ENCODE measurements around the gene CEP250.
"Not testable (repeated sequence)": the region's sequence is repeated elsewhere in the genome, so short reads cannot be mapped to it uniquely, and the experiment has no call there.

The CEP250 gene

DNA sequence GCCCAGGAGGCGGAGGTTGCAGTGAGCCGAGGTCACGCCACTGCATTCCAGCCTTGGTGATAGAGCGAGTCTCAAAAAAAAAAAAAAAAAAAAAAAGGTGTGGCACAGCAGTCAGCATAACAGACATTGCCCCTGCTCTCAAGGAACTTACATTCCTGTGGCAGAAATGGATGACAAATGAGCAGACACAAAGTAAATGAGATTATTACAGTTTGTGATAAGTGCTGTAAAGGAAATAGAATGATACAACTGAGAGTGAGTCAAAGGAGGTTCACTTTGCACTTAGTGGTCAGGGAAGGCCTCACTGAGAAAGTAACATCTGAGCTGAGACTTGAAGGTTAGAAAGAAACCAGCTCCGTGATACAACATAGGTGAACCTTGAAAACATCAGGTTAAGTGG, 36.4 kb downstream of the CEP250 start:
- DNase-seq (ENCODE audit: low read depth) = no peak

DNA sequence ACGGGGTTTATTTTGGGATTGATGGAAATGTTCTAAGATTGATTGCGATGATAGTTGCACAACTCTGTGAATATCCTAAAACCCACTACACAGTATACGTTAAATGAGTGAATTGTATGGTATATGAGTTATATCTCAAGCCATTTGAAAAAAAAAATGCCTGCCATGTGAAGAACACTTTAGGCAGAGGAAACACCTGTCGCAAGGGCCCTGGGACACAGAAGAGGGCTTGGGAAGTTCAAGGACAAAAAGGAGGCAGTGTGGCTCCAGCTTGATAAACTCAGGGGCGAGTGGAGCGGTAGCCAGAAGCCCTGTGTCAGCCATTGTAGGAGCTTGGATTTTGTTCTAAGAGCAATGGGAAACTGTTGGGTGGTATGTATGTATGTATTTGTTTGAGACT, 37.0 kb downstream of the CEP250 start:
- DNase-seq (ENCODE audit: low read depth) = no peak

DNA sequence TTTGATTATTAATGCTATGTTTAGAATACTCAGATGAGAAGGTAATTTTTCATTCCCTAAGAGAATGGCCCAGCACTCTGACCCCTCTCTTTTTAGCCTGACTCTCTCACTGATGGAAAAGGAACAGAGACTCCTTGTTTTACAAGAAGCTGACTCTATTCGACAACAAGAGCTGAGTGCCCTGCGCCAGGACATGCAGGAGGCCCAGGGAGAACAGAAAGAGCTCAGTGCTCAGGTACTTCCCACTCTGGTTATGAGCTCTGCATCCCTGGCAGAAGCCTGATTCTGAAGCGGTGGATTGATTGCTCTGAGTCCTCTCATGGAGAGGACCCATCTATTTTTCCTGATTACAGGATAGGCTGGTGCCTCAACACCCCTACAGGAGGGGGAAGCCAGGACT, 41.1 kb downstream of the CEP250 start:
- DNase-seq (ENCODE audit: low read depth) = no peak

DNA sequence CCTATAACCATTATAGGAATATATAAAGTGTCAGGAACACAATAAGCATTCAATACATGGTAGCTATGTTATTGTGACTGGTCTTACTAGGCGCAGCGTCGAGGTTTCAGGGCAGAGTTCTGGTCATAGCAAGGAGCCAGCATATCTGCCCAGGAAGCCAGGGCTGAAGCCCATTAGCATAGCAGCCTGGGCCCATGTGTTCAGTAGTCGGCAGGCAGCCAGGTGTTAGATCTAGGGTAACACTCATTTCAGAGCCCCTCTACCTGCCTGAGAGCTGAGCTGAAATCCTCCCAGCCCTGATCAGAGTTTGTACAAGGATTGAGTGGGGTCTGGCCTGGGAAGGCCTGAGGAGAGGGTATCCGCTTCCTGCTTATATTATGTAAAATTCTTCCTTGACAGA, 41.9 kb downstream of the CEP250 start:
- no peak for DNase-seq (ENCODE audit: low read depth)

DNA sequence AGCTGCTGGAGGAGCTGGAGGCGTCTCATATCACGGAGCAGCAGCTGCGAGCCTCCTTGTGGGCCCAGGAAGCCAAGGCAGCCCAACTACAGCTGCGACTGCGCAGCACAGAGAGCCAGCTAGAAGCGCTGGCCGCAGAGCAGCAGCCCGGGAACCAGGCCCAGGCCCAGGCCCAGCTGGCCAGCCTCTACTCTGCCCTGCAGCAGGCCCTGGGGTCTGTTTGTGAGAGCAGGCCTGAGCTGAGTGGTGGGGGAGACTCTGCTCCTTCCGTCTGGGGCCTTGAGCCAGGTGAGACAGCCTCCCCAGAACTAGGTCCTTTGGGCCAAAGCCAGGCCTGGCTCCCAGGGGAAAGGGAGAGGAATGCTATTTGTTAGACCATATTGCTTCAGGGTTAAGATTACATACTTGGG, 42.4 kb downstream of the CEP250 start:
- no peak for DNase-seq (ENCODE audit: low read depth)

DNA sequence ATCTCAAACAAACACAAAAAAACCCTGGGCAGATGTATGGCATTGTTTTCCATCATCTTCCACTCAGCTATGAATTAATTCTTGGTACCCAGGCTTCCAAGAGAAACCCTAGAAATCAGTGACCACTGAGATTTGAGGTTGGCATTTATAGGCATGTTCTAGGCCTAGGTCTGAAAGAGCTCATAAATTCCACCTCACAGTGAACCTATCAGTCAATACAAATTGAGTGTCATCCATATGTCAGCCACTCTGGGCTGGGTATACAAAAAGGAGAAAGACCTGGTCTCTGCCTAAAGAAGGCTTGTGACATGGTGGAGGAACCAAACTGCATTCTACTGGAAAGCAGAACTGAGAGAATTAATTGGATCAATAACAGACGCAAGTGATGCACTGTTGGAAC, 43.9 kb downstream of the CEP250 start:
- no peak for DNase-seq (ENCODE audit: low read depth)

DNA sequence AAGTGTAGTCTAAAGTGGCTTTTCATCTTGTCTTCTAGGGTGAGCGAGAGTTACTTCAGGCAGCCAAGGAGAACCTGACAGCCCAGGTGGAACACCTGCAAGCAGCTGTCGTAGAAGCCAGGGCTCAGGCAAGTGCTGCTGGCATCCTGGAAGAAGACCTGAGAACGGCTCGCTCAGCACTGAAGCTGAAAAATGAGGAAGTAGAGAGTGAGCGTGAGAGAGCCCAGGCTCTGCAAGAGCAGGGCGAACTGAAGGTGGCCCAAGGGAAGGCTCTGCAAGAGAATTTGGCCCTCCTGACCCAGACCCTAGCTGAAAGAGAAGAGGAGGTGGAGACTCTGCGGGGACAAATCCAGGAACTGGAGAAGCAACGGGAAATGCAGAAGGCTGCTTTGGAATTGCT, 47.0 kb downstream of the CEP250 start:
- no peak for DNase-seq (ENCODE audit: low read depth)

DNA sequence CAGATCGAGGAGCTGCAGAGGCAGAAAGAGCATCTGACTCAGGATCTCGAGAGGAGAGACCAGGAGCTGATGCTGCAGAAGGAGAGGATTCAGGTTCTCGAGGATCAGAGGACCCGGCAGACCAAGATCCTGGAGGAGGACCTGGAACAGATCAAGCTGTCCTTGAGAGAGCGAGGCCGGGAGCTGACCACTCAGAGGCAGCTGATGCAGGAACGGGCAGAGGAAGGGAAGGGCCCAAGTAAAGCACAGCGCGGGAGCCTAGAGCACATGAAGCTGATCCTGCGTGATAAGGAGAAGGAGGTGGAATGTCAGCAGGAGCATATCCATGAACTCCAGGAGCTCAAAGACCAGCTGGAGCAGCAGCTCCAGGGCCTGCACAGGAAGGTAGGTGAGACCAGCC, 47.9 kb downstream of the CEP250 start:
- no peak for DNase-seq (ENCODE audit: low read depth)

DNA sequence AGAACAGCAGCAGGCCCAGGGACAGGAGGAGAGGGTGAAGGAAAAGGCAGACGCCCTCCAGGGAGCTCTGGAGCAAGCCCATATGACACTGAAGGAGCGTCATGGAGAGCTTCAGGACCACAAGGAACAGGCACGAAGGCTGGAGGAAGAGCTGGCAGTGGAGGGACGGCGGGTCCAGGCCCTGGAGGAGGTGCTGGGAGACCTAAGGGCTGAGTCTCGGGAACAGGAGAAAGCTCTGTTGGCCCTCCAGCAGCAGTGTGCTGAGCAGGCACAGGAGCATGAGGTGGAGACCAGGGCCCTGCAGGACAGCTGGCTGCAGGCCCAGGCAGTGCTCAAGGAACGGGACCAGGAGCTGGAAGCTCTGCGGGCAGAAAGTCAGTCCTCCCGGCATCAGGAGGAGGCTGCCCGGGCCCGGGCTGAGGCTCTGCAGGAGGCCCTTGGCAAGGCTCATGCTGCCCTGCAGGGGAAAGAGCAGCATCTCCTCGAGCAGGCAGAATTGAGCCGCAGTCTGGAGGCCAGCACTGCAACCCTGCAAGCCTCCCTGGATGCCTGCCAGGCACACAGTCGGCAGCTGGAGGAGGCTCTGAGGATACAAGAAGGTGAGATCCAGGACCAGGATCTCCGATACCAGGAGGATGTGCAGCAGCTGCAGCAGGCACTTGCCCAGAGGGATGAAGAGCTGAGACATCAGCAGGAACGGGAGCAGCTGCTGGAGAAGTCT, 48.6 kb downstream of the CEP250 start:
- no peak for DNase-seq (ENCODE audit: low read depth)

DNA sequence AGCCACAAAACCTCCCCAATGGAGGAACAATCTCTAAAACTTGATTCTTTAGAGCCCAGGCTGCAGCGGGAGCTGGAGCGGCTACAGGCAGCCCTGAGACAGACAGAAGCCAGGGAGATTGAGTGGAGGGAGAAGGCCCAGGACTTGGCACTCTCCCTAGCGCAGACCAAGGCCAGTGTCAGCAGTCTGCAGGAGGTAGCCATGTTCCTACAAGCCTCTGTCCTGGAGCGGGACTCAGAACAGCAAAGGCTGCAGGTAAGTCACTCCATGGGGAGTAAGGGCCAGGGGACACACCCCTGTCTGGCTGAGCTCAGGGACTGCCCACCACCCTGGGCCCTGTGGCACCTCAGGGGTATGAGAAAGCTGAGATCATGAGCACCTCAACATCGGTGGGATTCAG, 49.4 kb downstream of the CEP250 start:
- DNase-seq (ENCODE audit: low read depth) = no peak

DNA sequence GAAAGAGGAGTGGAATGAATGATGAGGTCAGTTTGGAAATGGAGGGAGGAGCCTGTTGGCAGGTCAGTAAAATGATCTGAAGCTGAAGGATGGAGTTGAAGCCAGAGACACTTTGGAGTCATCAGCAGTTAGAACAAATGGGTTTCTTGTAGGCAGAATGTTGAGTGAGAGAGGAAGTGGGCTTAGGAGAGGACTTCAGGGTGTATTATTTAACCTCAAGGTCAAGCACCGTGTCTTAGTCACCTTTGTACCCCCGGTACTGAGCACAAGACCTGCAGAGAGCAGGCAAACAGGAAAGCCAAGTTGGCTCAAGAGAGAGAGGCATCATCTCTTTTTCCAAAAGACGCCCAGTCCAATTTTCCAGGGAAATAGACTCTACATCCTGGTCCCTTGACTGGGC, 50.8 kb downstream of the CEP250 start:
- DNase-seq (ENCODE audit: low read depth) = no peak

DNA sequence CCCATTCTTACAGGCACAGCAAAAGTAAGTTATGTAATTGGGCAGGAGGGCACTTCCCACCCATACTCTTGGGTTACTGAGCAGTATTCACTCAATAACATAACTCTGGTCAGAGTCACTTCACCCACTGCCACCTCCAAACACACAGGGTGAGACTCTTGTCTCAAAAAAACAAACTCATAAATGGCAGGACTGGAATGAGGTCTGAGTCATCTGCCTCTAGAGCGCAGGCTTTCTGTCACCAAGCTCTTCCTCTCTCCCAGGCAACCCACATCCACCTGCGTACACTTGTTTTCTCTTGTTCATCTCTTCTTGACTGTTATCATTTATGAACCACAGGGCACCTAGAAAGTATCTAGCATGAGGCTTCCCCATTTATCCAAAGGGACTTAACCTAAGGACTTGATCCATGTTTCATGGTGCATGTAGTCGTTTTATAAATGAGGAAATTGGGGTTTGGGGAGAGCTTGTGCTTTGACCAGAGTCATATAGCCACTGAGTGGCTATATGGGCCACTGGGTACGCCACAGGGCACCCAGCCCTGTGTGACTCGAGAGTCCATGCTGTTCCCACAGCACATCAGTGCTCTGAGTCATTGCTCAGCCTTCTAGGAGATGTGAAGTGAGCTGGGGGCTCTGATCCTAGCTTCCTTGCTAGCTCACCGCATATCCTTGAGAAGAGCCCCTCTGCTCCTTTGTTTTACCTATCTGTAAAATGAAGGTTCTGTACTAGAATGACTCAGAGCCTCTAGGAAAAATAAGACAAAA, 51.7 kb downstream of the CEP250 start:
- no peak for DNase-seq (ENCODE audit: low read depth)

DNA sequence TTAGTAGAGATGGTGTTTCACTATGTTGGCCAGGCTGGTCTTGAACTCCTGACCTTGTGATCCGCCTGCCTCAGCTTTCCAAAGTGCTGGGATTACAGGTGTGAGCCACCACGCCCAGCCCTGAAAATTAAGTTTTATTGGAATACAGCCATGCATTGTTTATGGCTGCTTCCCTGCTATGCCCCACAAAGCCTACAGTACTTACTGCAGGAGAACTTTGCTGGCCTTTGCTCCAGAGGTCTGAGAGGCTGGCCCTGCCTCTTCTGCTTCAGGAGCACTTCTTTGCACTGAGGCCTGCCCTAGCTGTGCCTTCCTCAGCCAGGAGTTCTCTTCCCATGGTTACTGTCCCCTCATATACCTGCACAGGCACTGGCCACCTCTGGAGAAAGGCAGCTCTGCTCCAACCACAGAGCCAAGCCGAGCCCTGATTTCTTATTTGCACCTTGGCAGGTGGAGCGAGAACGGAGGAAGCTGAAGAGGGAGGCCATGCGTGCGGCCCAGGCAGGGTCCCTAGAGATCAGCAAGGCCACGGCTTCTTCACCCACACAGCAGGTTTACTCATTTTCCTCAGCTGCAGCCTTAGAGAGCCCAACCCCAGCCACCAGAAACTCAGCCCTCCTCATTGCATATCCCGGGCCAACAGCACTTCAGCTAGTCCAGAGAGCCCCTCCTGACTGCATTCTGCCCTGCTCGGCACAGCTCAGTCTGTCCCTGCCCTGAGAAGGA, 53.3 kb downstream of the CEP250 start:
- DNase-seq (ENCODE audit: low read depth) = no peak

DNA sequence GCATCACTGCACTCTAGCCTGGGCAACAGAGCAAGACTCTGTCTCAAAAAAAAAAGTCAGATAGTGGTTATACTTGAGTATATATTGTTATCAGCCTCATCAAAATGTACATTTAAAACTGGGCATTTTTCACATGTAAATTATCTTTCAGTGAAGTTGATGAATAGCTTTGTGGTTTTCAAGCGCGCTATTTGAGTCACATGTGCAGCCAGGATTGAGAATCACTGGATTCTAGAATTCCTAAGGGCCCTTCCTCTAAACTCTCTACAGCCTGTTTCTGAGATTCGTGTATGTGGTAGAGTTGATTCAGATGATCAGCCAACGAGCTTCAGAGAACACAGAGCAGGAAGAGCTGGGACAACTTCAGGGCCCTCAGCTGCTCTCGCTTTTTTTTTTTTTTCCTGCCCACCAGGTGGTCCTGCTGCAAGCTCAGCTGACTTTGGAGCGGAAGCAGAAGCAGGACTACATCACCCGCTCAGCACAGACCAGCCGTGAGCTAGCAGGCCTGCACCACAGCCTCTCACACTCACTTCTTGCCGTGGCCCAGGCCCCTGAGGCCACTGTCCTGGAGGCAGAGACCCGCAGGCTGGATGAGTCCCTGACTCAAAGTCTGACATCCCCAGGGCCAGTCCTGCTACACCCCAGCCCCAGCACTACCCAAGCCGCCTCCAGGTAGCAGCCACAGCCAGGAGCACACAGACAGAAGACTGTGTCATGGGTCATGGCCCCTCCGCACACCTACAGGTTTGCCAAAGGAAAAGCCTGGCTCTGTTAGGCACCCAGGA, 55.7 kb downstream of the CEP250 start:
- DNase-seq (ENCODE audit: low read depth) = no peak

DNA sequence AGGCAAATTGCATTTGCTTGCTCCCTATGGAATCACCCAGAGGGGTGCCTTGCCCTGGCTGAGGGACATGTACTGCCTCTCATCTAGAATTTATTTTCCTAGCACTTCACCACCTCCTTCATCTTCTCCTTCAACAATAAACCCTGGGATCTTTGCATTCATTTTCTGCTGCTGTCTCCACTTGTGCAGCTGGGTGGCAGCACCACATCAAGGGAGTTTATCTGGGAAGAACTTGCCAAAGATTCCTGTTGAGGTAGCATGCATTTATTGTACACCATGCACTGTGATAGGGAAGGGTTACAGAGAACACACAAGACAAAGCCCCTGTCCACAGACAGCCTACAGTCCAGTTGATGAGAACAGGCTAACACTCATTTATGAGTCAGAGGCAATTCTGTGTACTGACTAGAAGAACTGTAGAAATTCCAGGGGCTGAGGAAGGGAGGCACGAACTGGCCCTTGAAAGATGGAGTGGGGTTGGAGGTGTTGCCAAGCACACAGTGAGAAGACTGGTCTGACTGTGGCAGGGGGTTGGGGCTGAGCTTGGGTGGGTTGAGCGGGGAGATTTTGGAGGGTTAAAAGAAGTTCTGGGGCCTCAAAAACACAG, 56.5 kb downstream of the CEP250 start:
- no peak for DNase-seq (ENCODE audit: low read depth)

DNA sequence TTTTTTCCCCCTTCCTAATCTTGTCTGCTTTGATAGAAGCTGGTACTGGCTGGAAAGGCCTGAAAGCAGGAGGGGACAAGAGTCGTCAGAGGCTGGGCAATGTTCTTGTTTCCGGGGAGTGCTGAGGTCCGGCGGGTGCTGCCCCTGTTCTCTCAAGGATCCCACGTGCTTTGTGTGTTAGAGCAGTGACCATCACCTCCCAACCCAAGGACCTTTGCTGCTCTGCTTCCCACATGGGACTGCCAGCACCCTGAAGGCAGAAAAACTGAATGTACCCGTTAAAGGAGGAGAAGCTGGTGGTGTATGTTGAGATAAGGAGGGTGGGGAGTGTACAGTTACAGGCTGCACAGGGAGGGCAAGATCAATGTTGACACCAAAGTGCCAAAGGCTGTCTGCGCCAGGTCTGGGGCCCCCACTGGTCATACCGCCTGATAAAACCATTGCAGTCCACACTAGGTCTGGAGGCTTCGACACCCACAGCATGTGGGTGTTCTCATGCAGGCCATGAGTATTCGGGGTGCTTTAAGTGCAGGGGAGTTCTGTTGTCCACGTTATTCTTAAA, 59.1 kb downstream of the CEP250 start:
- DNase-seq (ENCODE audit: low read depth) = no peak

DNA sequence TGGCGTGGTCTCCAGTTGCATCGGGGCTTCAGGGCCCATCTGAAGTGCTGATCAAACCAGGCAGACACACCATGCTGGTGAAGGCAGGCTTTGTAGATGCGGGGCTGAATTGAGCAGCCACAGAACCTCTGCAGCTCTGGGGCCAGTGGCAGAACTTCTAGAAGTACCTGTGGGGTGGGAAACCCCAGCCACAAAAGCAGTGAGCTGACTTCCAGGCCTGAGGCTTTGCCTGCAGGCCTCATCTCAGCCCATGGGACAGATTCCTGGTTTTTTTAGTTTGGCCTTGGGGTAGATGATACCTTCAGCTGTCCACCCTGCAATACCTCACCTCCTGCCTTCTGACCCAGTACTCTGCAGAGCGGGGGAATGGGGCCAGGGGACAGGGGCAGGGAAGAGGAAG, 59.9 kb downstream of the CEP250 start:
- no peak for DNase-seq (ENCODE audit: low read depth)

DNA sequence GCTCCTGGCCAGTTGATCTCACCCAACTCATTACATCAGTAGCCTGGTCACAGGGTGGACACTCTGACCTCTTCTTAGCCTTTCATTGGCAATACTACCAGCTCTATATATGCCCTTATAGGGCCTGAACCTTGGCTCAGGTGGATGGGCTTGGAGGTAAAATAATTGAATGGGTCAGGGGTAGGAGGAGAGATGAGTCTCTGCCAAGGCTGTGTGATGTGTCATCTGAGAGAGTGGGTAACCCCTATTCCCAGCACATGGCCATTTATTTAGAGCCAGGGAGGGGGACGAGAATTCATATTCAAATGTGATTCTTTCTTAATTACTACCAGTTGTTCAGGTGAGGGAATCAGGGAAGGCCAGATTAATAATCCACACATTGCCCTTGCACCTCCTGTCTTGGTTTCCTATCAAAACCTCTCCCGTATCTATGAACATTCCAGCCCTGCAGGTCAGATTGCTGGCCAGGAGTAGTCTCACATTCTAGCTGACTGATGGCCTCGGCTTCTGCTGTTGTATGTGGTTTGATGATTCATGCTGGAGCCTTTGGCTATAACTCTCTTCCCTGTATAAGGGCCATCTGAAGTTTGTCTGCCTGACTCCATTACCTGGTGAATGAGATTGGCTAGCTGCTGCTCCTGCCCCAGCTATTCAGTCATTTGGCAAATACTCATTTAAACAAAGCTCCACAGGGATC, 60.7 kb downstream of the CEP250 start:
- peak; percentile 59 for DNase-seq (ENCODE audit: low read depth)

DNA sequence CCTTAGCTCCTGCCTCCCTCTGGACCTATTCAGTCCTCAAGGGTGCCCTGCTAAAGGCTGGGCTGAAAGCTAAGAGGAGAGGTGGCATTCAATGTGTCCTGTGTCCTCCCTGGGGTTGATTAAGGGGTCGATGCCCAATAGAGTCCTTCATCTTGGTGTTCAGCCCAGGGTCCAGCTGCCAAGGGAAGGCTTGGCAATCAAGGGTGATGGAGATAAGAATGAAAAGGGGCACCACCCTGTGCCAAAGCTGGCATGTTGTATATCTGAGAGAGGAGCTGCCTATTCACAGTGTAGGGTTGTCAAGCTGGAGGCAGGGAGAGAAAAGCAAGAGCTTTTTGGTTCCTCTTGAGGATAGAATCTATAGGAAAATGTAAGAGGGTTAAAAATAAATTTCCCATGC, 61.7 kb downstream of the CEP250 start:
- DNase-seq (ENCODE audit: low read depth) = no peak

DNA sequence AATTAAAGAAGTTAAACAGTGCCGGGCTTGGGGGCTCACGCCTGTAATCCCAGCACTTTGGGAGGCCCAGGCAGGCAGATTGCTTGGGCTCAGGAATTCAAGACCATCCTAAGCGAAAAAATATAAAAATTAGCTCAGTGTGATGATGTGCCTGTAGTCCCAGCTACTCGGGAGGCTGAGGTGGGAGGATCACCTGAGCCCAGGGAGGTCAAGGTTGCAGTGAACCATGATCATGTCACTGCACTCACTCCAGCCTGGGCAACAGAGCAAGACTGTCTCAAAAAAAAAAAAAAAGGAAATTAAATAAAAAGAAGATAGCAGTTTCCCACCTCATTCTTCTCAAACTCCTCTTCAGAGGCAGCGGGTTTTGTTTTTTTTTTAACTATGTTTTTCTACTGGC, 62.4 kb downstream of the CEP250 start:
- not testable (repeated sequence) for DNase-seq (ENCODE audit: low read depth)

DNA sequence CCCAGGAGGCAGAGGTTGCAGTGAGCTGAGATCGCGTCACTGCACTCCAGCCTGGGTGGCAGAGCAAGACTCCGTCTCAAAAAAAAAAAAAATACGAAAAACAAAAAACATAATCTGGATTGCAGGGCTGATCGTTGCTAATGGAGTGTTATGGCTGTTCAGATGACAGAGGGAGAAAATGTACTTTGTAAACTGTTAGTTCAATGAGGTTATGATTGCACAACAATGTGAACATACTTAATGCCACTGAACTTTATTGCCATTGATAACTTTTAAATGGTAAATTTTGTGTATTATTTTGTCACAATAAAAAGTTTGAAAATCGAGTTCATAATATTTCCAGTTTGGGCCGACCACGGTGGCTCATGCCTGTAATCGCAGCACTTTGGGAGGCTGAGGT, 63.6 kb downstream of the CEP250 start:
- DNase-seq (ENCODE audit: low read depth) = no peak

All from non-pigmented ciliary epithelial cell (primary cell).